Muscle layer of duodenum (tissue), 2 donors: Measurements from ENCODE around the gene NHP2.

Source experiments
- H3K27ac ChIP-seq: one replicate; pipeline ENCODE4 v1.7.0; 2013; ENCODE audit warnings: mild to moderate bottlenecking, low read length
- H3K27me3 ChIP-seq: one replicate; pipeline ENCODE4 v1.7.0; 2013; ENCODE audit warnings: low read depth, mild to moderate bottlenecking, control low read depth, low read length
- H3K36me3 ChIP-seq, 2 donors: one replicate each; pipeline ENCODE4 v1.7.0; 2013; ENCODE audit warnings: low read length in 2 of 2, control low read depth in 1 of 2, mild to moderate bottlenecking in 1 of 2; ENCODE audit not compliant: insufficient read depth in 2 of 2, control insufficient read depth in 1 of 2
- H3K4me1 ChIP-seq, 2 donors: one replicate each; pipeline ENCODE4 v1.7.0; 2013; ENCODE audit warnings: low read length in 2 of 2, mild to moderate bottlenecking in 2 of 2, control low read depth in 1 of 2, moderate library complexity in 1 of 2; ENCODE audit not compliant: insufficient read depth in 2 of 2, control insufficient read depth in 1 of 2
- H3K4me3 ChIP-seq, 2 donors: one replicate each; pipeline ENCODE4 v1.7.0; 2013; ENCODE audit warnings: low read length in 2 of 2, low read depth in 1 of 2, mild to moderate bottlenecking in 1 of 2
- H3K9me3 ChIP-seq, 2 donors: one replicate each; pipeline ENCODE4 v1.7.0; 2013; ENCODE audit warnings: low read length in 2 of 2, control low read depth in 1 of 2, mild to moderate bottlenecking in 1 of 2; ENCODE audit not compliant: control insufficient read depth in 1 of 2
- donor health status: healthy.

NHP2 gene

DNA sequence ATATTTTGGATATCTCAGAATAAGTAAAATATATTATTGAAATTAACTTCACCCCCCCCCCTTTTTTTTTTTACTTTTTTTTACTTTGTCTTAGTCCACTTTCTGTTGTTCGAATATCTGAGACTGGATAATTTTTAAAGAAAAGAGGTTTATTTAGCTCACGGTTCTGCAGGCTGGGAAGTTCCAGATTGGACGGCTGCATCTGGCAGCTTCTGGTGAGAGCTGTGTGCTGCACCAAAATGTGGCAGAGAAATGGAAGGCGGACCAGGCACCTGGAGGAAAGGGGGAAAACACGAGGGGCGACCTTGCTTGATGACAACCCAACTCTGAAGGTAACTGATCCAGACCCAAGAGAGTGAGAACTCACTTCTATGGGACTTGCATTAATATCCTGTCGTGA lies 39.1 kb upstream of the NHP2 start:
- no peak overlapping the region for H3K4me3 ChIP-seq
- H3K4me1 ChIP-seq = no peaks in the 10 kb centered on the region
- H3K9me3 ChIP-seq = no peaks in the 10 kb centered on the region
- no peaks in the 10 kb centered on the region for H3K27me3 ChIP-seq
- H3K36me3 ChIP-seq = no peaks in the 10 kb centered on the region
- no peak overlapping the region for H3K27ac ChIP-seq

DNA sequence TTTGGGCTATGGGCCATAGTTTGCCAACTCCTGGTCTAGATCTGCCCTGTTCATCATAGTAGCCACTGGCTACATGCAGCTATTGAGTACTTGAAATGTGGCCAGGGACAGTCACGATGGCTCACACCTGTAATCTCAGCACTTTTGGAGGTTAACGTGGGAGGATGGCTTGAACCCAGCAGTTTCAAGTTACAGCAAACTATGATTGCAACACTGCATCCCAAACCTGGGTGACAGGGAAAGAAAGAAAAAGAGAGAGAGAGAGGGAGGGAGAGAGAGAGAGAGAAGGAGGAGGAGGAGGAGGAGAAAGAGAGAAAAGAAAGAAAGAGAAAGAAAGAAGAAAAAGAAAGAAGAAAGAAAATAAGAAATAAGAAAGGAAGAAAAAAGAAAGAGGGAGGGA lies 38.6 kb upstream of the NHP2 start:
- H3K4me1 ChIP-seq = no peaks in the 10 kb centered on the region
- H3K4me3 ChIP-seq = no peak overlapping the region
- H3K36me3 ChIP-seq = no peaks in the 10 kb centered on the region
- no peak overlapping the region for H3K27ac ChIP-seq
- no peaks in the 10 kb centered on the region for H3K27me3 ChIP-seq
- H3K9me3 ChIP-seq = no peaks in the 10 kb centered on the region

DNA sequence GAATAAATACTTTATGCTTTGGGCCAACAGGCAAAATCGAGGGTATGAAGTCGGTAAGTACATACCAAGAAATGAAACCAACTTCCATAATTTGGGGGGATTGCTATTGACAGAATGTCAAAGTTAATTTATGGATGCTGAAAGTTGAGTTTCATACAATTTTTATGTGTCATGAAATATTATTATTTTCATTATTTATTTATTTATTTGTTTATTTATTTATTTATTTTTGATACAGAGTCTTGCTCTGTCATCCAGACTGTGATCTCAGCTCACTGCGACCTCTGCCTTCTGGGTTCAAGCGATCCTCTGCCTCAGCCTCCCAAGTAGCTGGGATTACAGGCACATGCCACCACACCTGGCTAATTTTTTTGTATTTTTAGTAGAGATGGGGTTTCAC lies 38.0 kb upstream of the NHP2 start:
- H3K9me3 ChIP-seq = no peaks in the 10 kb centered on the region

DNA sequence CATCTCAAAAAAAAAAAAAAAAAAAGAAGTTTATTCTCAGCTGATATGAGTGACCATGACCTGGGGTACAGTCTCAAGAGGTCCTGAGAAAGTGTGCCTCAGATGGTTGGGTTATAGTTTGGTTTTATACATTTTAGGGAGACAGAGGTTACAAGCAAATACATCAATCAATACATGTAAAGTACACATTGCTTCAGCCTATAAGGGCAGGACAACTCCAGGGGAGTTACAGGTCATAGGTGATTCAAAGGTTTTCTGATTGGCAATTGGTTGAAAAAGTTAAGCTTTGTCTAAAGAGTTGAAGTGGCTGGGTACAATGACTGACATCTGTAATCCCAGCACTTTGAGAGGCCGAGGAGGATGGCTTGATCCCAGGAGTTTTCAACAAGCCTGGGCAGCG lies 35.7 kb upstream of the NHP2 start:
- H3K27me3 ChIP-seq = no peaks in the 10 kb centered on the region
- no peak overlapping the region for H3K27ac ChIP-seq
- H3K9me3 ChIP-seq = no peaks in the 10 kb centered on the region

More for the DNA sequence above, 38.0 kb upstream of the NHP2 start:
- Histone ChIP-seq H3K36me3 (no peaks in the 10 kb centered on the region), H3K4me1 (no peaks in the 10 kb centered on the region), H3K4me3 (no peak overlapping the region), H3K27me3 (no peaks in the 10 kb centered on the region), H3K27ac (no peak overlapping the region)

DNA sequence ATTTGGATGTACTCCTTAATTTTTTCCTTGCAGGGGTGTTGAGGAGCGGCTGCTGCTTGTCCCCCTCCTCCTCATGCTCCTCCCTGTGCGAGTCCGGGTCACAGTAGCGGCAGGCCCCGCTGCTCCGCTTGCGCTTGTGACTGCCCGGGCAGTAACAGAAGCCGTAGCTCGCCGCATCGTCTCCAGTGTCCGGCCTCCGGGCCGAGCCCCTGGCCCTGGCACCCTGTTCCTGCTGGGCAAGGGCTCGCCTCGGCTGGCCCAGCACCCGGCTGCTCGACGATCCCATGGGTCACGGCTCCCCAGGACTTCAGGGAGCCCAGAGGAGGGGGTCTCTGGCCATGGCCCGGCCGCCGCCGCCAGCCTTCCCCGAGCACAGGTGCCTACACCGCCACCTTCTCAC lies 33.3 kb upstream of the NHP2 start, which contains the start of gene GMCL2:
GMCL2 (minus strand) TSS at position 358 of the 400 bp plus-strand sequence; CDS start at position 286, 72 bp downstream.
- H3K27me3 ChIP-seq = no peaks in the 10 kb centered on the region
- no peak within 1 kb of the TSS for H3K27ac ChIP-seq
- no peak within 1 kb of the TSS for H3K4me3 ChIP-seq
- H3K9me3 ChIP-seq = no peaks in the 10 kb centered on the region
- no peaks in the 10 kb centered on the region for H3K36me3 ChIP-seq
- H3K4me1 ChIP-seq = no peaks in the 10 kb centered on the region

More for the DNA sequence above, 35.7 kb upstream of the NHP2 start:
- Histone ChIP-seq H3K4me3 (no peak overlapping the region), H3K4me1 (no peaks in the 10 kb centered on the region), H3K36me3 (no peaks in the 10 kb centered on the region)

DNA sequence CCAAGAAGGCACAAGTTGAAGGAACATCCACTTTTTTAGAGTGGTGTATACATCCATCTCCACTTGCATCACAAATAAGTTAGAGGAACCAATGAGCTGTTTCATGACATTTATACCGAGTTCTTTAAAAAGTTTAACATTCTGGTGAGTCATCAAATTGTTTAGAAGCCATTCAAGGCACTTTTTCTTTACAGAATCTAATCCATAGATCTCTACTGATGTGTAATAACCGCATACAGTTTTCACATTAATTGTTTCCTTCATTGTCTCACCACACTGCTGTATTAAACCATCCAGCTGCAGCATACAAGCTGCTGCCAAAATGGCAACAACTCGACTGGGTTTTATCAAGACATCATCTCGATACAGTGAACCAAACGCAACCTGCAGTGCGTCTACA lies 32.7 kb upstream of the NHP2 start:
- no peaks in the 10 kb centered on the region for H3K36me3 ChIP-seq
- no peaks in the 10 kb centered on the region for H3K27me3 ChIP-seq
- H3K27ac ChIP-seq = no peak overlapping the region
- no peaks in the 10 kb centered on the region for H3K4me1 ChIP-seq
- H3K9me3 ChIP-seq = no peaks in the 10 kb centered on the region
- no peak overlapping the region for H3K4me3 ChIP-seq

DNA sequence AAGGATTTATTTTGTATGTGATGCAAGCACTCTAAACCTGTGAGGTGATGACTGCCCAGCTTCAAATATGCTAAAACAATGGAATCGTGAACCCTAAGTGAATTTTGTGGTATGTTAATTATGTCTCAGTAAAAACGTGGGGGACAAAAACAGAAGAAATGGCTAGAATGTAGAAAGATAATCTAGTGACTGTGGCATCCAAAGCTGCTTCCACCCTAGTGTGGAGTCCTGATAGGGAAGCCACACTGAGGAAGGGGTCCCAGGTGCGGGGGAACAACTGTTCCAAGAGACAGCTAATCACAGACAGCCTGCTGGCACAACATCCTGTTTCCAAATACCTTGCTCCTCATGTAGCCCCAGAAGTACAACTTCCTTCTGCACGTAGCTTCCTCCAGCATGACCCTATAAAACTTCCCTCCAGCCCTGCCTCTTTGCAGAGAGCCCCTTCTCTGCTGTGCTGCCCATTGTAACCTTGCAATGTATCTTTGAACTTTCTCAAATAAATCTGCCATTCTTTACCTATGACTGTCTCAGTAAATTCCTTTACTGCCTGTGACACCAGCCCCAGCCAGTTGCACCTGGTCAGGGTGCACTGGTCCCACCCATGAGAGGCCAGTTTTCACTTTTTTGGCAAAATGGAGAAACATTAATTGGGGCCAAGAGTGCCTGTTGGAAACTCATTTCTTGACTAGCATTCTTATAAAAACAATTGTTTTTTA lies 28.6 kb upstream of the NHP2 start:
- peaks cover 0 to 3% of the 10 kb centered on the region in 2 donors for H3K9me3 ChIP-seq
- H3K27me3 ChIP-seq = no peaks in the 10 kb centered on the region
- no peaks in the 10 kb centered on the region for H3K36me3 ChIP-seq
- H3K4me3 ChIP-seq = no peak overlapping the region
- H3K4me1 ChIP-seq = no peaks in the 10 kb centered on the region
- H3K27ac ChIP-seq = no peak overlapping the region

DNA sequence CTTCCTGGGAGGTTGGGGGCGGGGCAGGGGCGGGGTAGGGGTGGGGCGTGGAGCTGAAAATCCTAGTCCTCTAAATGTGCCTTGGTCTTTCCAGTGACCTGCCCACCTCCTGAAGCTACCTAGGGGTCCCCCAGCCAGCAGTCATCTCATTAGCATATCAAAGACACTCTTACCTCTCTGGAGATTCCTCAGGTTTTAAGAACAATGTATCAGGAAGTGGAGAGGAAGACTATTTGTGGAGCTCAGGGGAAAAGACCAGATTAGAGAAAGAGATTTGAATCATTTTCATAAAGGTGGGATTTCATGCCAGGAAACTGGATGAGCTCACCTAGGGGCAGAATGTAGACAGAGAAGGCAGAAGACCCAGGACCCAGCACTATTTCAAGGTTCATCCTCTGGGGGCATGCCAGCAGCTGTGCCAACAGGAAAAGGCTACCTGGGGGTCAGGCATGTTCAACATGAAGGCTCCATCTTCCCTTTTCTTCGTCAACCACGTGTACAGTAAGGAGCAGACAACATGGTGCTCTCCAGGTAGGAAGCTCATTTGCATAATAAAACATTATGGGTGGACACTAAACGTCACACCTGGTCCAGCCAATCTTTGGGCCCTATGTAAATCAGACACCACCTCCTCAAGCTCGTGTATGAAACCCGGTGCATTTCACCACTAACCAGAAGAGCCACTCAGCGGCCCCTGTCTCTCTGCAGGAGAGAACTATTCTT lies 26.6 kb upstream of the NHP2 start:
- H3K4me1 ChIP-seq = no peaks in the 10 kb centered on the region
- H3K4me3 ChIP-seq = no peak overlapping the region
- no peaks in the 10 kb centered on the region for H3K27me3 ChIP-seq
- H3K27ac ChIP-seq = no peak overlapping the region
- peaks cover 0 to 3% of the 10 kb centered on the region in 2 donors for H3K9me3 ChIP-seq
- H3K36me3 ChIP-seq = no peaks in the 10 kb centered on the region

DNA sequence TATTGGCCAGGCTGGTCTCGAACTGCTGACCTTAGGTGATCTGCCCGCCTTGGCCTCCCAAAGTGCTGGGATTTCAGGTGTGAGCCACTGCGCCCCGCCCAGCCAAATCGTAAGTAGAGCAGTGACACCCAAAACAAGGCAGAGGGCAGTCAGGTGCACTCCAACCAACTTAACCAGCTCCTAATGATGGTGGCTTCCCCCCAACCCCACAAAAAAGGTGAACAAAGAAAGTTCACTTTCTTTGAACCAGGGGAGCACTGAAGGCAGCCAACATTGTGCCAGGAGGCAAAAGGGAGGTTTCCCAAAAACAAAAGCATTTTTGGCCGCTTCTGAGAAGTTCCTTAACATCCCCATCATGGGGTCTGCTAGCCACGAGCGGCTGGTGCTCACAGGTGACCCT lies 23.9 kb upstream of the NHP2 start:
- H3K4me1 ChIP-seq = no peaks in the 10 kb centered on the region

DNA sequence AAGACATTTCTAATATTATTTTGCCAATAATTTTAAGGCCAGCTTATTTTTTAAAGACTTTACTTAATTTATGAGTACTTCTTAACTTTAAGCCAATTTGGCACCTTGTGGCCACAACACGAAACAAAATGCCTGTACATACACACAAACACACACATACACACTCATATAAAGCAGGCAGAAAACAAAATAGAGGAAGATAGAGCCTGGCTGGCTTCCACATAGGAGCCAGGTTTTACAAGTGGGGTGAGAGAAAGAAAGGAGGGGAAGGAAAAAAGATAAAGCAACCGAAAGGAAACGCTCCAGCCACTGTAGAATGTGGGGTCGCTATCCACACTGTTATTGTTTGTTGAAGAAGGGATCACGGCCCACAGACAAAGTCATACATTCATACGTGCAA lies 23.1 kb upstream of the NHP2 start:
- Histone ChIP-seq H3K27me3 (no peaks in the 10 kb centered on the region), H3K9me3 (peaks cover 0 to 3% of the 10 kb centered on the region in 2 donors), H3K27ac (no peak overlapping the region), H3K4me3 (no peak overlapping the region), H3K4me1 (no peaks in the 10 kb centered on the region), H3K36me3 (no peaks in the 10 kb centered on the region)

More for the DNA sequence above, 23.9 kb upstream of the NHP2 start:
- H3K36me3 ChIP-seq = no peaks in the 10 kb centered on the region
- H3K4me3 ChIP-seq = no peak overlapping the region
- H3K27me3 ChIP-seq = no peaks in the 10 kb centered on the region
- H3K9me3 ChIP-seq = peaks cover 0 to 3% of the 10 kb centered on the region in 2 donors
- no peak overlapping the region for H3K27ac ChIP-seq

DNA sequence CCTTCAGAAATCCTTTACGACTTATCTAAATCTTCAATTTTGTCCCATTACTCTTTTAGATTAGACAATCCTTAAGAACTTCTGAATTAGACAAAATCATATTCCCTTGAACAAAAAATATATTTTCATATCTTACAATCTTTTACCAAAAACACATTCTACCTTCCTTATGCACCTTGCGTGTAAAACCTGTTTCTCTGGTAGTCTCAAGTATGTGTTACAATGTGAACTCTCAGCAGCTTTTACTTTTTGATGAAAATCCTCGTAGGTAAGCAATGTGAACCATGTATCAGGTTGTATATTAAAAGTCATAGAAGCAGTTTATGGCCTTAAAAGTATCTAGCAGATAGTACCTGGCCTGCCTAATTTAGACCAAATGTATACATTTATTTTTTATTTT lies 20.8 kb upstream of the NHP2 start:
- H3K9me3 ChIP-seq = peaks cover 0 to under 1% of the 10 kb centered on the region in 2 donors
- H3K27ac ChIP-seq = no peak overlapping the region
- H3K36me3 ChIP-seq = no peaks in the 10 kb centered on the region
- no peaks in the 10 kb centered on the region for H3K4me1 ChIP-seq
- H3K4me3 ChIP-seq = no peak overlapping the region
- no peaks in the 10 kb centered on the region for H3K27me3 ChIP-seq
